Measurements from ENCODE around the gene TPP2.

Gene TPP2

DNA sequence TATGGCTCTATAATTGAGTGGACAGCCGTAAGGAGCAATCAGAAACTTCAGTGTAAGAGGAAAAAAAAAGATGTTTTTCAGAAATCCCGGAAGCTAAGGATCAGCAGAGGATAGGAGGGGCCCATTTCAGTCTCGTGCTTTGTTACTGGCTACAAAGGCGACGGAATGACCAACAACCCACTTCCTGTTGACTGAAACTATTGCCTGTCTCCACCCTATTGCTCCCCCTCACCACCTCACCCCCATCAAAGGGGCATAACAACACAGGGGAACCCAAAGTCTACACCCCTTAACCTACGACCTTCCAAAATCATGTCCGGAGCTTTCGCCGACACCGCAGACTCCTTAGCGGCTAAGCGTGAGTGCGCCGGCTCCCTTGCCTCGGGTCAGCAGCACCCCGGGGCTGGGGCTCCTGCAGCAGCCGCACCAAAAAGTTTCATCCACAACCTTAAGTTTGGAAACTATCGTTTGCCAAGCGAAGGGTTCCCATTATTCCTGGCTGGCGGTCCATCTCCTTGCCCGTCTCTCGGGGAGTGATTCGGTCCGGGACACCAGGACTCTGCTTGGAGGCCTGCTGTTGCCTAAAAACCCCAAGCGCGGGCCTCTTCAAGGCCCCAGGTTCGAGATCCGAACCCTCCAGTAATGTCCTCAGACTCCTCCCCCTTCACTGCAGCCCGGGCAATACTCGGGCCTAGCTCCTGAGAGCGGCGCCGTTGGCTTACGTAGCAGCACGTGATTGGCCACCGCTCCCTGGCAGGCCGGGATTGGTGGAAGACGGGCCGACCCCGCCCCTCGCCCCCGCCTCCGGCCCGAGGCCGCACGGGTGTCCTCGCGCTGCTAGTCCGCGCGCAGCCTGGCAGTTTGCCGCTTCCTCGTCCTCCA, at the start of gene TPP2:
Gene TPP2, plus strand, starts transcription at position 840 of the 882 bp plus-strand sequence. CDS start 53 bp downstream, outside the sequence.
- DNase-seq (ENCODE audit: low read depth in 2 of 2): peak; percentile 96 to 97

GRCh38 chr13:102548811-102549210, 48.0 kb upstream of the TPP2 start:
- DNase-seq (ENCODE audit: low read depth in 2 of 2): no peak

- DNase-seq (ENCODE audit: low read depth in 2 of 2): no peak
Measured at GRCh38 chr13:102550507-102550906, 46.3 kb upstream of the TPP2 start.

GRCh38 chr13:102555914-102556553, 40.8 kb upstream of the TPP2 start:
- no peak for DNase-seq (ENCODE audit: low read depth in 2 of 2)

GRCh38 chr13:102556806-102557205, 40.0 kb upstream of the TPP2 start:
- DNase-seq (ENCODE audit: low read depth in 2 of 2): no peak

DNA sequence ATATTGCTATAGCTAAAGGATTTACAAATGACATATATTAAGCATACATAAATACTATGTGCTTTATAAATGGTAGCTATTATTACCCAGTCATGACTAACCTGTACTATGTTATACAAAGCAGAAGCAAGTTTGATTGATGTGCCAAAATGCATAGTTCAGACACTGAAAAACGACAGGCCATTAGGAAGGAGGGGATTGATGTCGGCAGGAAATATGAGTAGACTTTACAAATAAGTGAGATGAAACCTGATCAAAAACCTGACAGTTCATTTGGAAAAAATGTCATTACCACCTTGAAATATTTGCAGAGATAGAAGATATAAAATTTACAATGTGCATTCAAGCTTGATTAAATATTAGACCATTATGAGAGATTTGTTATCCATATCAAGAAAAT, 38.8 kb upstream of the TPP2 start:
- no peak for DNase-seq (ENCODE audit: low read depth in 2 of 2)

DNA sequence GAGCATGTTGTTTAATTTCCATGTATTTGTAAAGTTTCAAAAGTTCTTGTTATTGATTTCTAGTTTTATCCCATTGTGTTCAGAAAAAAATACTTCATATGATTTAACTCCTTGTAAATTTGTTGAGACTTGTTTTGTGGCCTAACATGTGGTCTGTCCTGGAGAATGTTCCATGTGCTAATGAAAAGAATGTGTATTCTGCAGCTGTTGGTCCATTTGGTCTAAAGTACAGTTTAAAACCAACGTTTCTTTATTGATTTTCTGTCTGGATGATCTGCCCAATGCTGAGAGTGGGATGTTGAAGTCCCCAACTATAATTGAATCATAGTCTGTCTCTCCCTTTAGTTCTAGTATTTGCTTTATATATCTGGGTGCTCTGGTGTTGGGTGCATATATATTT, 34.9 kb upstream of the TPP2 start:
- no peak for DNase-seq (ENCODE audit: low read depth in 2 of 2)

DNA sequence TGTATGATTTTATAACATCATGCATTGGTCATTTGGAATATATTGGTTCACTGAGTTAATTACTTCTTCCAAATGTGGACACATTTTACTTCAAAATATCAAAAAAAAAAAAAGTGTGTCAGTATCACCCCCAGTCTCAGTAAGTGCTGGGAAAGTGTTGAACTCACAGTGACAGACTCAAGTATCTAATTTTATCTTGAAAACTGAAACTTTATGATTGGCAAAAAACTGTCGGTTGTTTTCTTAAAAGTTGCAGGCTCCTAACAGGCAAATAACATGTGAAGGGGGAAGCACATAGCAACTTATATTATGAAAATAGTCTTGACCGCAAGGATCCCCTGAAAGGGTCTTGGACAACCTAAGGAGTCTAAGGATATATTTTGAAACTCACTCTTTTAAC, 33.5 kb upstream of the TPP2 start:
- no peak for DNase-seq (ENCODE audit: low read depth in 2 of 2)

DNA sequence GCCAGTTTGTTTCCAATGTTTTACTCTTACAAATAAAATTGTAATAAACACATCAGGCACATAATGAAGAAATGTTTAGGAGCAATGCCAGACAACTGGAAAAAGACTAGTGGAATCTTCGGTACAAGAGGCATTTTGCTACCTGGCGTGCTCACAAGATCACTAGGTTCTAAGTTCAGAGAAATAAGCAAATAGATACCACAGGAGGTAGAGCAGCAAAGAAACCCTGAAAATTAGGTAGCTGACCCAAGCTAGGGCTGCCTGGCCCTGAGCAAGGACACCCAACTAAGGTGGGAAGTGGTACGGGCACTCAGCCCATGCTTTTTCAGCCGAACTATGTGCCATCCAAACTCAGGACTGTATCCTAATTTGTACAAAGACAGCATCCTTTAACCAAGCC, 32.2 kb upstream of the TPP2 start:
- DNase-seq (ENCODE audit: low read depth in 2 of 2): no peak

- no peak for DNase-seq (ENCODE audit: low read depth in 2 of 2)
Measured at GRCh38 chr13:102566513-102566912, 30.3 kb upstream of the TPP2 start.

GRCh38 chr13:102567857-102568256, 28.9 kb upstream of the TPP2 start:
- DNase-seq (ENCODE audit: low read depth in 2 of 2): no peak

DNA sequence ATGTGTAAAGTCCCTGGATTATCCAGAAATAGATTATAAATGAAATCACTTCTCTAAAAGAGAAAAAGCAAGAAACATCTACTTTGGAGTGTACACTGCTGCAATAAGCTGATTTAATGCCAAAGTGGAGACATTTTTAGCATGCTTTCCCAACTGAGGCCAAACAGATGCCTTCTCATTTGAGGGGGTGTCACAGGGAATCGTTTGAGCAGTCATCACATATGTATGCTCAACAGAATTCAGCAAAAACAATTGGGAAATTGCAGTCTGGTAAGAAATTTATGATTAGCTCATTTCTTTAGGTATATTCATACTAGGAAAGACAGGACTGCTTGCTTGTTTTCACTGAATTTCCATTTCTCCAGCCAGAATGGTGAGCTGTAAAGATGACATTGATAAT, 27.3 kb upstream of the TPP2 start:
- no peak for DNase-seq (ENCODE audit: low read depth in 2 of 2)

- no peak for DNase-seq (ENCODE audit: low read depth in 2 of 2)
Measured at GRCh38 chr13:102571075-102571474, 25.7 kb upstream of the TPP2 start.

DNA sequence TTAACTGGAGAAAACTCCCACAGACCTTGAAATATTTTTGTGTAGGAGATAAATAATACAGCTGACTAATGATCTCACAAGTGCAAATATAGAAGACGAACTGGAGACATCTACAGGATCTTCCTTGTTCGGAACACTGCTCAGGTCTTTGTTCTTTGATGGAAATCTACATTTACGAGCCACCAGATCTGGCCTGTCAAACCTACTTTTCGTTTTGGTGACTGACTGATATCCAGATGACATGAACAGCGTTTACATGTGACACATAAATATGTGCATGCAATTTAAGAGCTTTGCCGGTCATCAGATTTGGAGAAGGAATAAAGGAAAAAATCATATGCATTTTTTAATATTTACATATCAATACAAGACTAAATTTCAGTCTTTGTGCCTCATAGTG, 24.5 kb upstream of the TPP2 start:
- DNase-seq (ENCODE audit: low read depth in 2 of 2): no peak

DNA sequence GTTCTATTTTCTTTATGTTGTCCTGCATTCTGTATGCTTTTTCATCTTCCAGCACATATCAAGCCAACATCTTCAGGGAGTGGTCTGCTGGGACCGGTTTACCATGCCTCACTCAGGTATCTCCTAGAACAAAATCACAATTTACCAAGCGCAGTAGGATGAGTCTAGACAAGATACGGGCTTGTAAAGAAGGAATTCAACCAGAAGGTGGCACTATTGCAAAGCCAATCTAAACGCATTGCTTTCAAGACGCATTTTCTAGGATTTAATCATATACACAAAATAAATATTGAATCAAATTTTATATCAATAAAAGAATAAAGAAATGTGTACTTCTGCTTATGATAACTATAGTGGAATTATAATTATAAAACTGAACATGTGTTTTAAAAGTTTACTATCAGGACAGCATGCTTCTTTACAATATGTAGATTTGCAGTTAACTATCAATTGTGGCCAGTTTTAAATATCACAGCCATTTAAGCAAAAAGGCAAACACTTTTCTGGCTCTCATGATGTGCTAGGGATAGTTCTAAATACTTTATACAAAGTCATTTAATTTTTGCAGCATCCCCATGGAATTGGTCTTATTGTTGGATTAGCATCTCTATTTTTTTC, 16.1 kb upstream of the TPP2 start:
- no peak for DNase-seq (ENCODE audit: low read depth in 2 of 2)

GRCh38 chr13:102582256-102582655, 14.5 kb upstream of the TPP2 start:
- no peak for DNase-seq (ENCODE audit: low read depth in 2 of 2)

DNA sequence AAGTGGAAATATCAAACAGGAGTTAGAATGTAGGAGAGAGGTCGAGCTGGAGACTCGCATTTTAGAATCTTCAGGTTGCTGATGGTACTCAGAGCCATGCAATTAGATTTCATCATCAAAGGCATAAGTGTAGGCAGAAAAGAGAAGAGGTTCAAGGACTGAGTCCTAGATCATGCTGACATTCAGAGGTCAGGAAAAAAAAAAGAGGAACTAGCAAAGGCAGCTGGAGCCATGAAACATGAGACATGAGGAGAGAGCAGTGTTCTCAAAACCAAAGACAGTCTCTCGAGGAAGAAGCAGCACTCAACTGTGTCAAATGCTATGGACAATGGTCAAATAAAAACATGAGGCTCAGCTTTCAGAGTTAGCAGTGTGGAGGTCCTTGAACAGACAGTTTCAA, 12.4 kb upstream of the TPP2 start:
- no peak for DNase-seq (ENCODE audit: low read depth in 2 of 2)

GRCh38 chr13:102586615-102587014, 10.2 kb upstream of the TPP2 start:
- no peak for DNase-seq (ENCODE audit: low read depth in 2 of 2)

DNA sequence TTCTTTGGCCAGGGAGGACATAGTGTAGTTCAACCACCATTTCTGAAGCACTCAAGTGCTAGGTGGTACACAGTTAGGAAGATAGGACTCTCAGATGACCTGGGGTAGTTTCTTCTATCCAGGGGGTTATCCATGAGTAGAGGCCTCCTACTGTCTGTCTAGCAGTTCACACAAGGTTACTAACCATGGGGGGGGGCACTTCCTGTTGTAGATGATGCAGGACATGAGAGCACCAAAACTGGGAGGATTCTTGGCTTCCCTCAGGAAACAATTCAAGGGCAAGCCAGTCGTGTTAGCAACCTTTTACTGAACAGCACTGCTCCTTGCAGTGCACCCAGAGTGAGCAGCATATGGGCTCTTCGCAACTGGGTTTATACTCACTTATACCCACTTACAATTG, 8.9 kb upstream of the TPP2 start:
- no peak for DNase-seq (ENCODE audit: low read depth in 2 of 2)

- DNase-seq (ENCODE audit: low read depth in 2 of 2): no peak
Measured at GRCh38 chr13:102589301-102589822, 7.4 kb upstream of the TPP2 start.

- peak; percentile 45 to 60 for DNase-seq (ENCODE audit: low read depth in 2 of 2)
Measured at GRCh38 chr13:102591988-102592781, 4.6 kb upstream of the TPP2 start.

GRCh38 chr13:102593466-102593865, 3.3 kb upstream of the TPP2 start:
- DNase-seq (ENCODE audit: low read depth in 2 of 2): no peak

All from stimulated activated CD8-positive, alpha-beta memory T cell treated with anti-CD3 and anti-CD28 coated beads, Interleukin-15, amount 100 ng/mL, for 4 hours (primary cell).